Osteoblast (primary cell): ENCODE measurements around the gene TMEM175. TPM values are rescaled to one million over a fixed set of nuclear protein-coding genes. Genes with fewer than 3 reads are reported as not detected.

Experiments
- DNase-seq: peaks from one replicate; pipeline ENCODE4 v3.0.0; 2011; ENCODE audit warnings: low spot score, mixed read lengths; ENCODE audit not compliant: insufficient read length; ENCODE audit errors: missing footprints
- H2AFZ ChIP-seq: 2 replicates; pipeline ENCODE4 v1.6.0; 2011; ENCODE audit warnings: mild to moderate bottlenecking, low read length
- H3K27ac ChIP-seq: 2 replicates; pipeline ENCODE4 v1.5.1; 2011; ENCODE audit warnings: mild to moderate bottlenecking, low read depth, low read length, moderate library complexity
- H3K27me3 ChIP-seq: 2 replicates; pipeline ENCODE4 v1.6.0; 2012; ENCODE audit warnings: mild to moderate bottlenecking, control low read depth, inconsistent platforms, low read length, moderate library complexity; ENCODE audit not compliant: insufficient read depth
- H3K36me3 ChIP-seq: 2 replicates; pipeline ENCODE4 v1.5.1; 2011; ENCODE audit warnings: mild to moderate bottlenecking, low read length, control low read depth, moderate library complexity; ENCODE audit not compliant: insufficient read depth
- H3K4me1 ChIP-seq: 2 replicates; pipeline ENCODE4 v1.5.1; 2011; ENCODE audit warnings: mild to moderate bottlenecking, low read length, control low read depth, moderate library complexity; ENCODE audit not compliant: insufficient read depth
- H3K4me2 ChIP-seq: 2 replicates; pipeline ENCODE4 v1.6.0; 2011; ENCODE audit warnings: mild to moderate bottlenecking, low read length; ENCODE audit not compliant: insufficient read depth
- H3K4me3 ChIP-seq: fragments of 200-600 bp; sonication (generic); 3 replicates; pipeline ENCODE4 v1.5.1; 2012; ENCODE audit warnings: mild to moderate bottlenecking, low read length, inconsistent platforms; ENCODE audit not compliant: insufficient read depth
- H3K79me2 ChIP-seq: 2 replicates; pipeline ENCODE4 v1.6.0; 2012; ENCODE audit warnings: mild to moderate bottlenecking, low read length, control low read depth, inconsistent platforms; ENCODE audit not compliant: insufficient read depth
- H3K9me3 ChIP-seq: 2 replicates; pipeline ENCODE4 v1.5.1; 2011; ENCODE audit warnings: low read depth, low read length, control low read depth
- H4K20me1 ChIP-seq: 2 replicates; pipeline ENCODE4 v1.6.0; 2012; ENCODE audit warnings: mild to moderate bottlenecking, low read length, control low read depth; ENCODE audit not compliant: insufficient read depth
- total RNA-seq: library from RNA; depleted of rRNA; stranded (reverse); fragments of >200 nt; gene quantifications from 2 replicates; pipeline ENCODE4 v1.2.3, GENCODE V29; 2012
- TF ChIP-seq, protein P1 (sequence below): IDR thresholded peaks from 2 replicates; pipeline ENCODE4 v1.5.1; 2011; ENCODE audit warnings: mild to moderate bottlenecking, low read depth, low read length, moderate library complexity; ENCODE audit errors: extremely low read depth

The TMEM175 gene
- total RNA-seq, 1 donor: 13.8 TPM

DNA sequence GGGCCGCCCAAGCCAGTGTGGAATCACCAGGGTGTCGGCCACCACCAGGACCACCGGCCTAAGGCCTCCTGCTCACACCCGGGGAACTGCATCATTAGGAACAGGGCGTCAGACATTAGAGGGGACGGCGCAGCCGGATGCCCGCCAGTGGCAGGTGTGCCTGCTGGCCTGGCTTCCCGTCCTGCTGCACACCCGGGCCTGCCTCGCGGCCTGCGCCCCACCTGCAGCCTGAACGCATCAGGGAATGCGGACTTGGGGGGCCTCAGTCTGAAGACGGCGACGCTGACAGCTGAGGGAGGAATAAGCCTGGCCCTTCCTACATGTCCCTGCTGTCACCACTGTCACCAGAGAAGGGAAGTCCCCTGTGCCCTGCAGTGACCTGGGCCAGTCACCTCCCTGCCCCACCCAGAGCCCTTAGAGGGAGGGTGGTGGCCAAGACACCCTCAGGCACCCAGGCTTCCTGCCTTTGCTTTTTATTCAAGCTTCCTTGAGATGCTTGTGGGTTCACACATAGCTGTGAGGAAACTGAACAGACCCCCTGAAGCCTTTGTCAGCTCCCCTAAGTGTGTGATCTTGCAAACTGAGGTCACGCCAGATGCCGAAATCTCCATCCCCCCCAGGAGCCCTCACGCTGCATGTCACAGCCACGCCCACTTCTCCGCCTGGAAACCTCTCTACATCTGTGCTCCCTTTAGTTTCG, 37.9 kb downstream of the TMEM175 start:
- DNase-seq: peak; percentile 88
- peaks cover 30% of the 10 kb centered on the region for H4K20me1 ChIP-seq
- H3K4me2 ChIP-seq: no peak overlapping the region
- H3K36me3 ChIP-seq: peaks cover 6% of the 10 kb centered on the region
- H2AFZ ChIP-seq: no peak overlapping the region
- peaks cover 9% of the 10 kb centered on the region for H3K4me1 ChIP-seq
- H3K27ac ChIP-seq: no peak overlapping the region
- TF ChIP-seq, protein P1, sequence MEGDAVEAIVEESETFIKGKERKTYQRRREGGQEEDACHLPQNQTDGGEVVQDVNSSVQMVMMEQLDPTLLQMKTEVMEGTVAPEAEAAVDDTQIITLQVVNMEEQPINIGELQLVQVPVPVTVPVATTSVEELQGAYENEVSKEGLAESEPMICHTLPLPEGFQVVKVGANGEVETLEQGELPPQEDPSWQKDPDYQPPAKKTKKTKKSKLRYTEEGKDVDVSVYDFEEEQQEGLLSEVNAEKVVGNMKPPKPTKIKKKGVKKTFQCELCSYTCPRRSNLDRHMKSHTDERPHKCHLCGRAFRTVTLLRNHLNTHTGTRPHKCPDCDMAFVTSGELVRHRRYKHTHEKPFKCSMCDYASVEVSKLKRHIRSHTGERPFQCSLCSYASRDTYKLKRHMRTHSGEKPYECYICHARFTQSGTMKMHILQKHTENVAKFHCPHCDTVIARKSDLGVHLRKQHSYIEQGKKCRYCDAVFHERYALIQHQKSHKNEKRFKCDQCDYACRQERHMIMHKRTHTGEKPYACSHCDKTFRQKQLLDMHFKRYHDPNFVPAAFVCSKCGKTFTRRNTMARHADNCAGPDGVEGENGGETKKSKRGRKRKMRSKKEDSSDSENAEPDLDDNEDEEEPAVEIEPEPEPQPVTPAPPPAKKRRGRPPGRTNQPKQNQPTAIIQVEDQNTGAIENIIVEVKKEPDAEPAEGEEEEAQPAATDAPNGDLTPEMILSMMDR: no peak
- H3K27me3 ChIP-seq: no peaks in the 10 kb centered on the region
- H3K9me3 ChIP-seq: no peaks in the 10 kb centered on the region
- no peak overlapping the region for H3K4me3 ChIP-seq
- peaks cover 21% of the 10 kb centered on the region for H3K79me2 ChIP-seq

DNA sequence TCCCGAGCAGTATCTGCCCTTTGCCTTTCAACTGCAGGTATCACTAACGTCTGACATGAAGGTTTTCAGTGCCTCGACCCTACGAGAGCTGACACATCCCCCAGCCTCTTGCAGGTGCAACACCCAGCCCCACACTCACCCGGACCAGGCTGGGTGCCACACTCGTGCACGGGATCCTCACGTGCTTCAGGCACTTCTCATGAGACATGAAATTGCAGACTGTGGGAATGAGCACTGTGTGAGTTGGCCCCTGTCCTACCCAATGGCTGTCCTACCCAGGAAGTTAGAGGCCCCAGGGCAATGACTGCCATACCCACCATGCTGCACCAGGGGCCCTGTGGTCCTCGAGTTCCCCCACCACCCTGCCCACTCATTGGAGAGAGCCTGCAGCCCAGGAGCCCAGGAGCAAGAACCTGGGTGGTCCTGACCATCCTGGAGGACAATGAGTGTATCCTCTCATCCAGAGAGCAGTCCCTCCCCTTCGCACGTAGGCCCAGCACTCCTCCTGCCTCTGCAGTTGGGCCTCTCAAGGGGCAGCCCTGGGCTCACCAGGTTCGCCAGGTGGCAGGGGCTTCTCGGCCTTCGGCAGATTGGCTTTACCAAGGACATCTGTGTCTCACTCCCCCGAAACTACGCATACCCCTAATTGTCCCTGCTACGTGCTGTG, 38.7 kb downstream of the TMEM175 start:
- TF ChIP-seq, protein P1: no peak
- peaks cover 21% of the 10 kb centered on the region for H3K79me2 ChIP-seq
- H3K4me1 ChIP-seq: peaks cover 9% of the 10 kb centered on the region
- peaks cover 30% of the 10 kb centered on the region for H4K20me1 ChIP-seq
- H3K4me3 ChIP-seq: no peak overlapping the region
- peak; percentile 93 for DNase-seq
- no peak overlapping the region for H3K27ac ChIP-seq
- H2AFZ ChIP-seq: no peak overlapping the region
- H3K9me3 ChIP-seq: no peaks in the 10 kb centered on the region
- no peaks in the 10 kb centered on the region for H3K27me3 ChIP-seq
- no peak overlapping the region for H3K4me2 ChIP-seq
- no peaks in the 10 kb centered on the region for H3K36me3 ChIP-seq

DNA sequence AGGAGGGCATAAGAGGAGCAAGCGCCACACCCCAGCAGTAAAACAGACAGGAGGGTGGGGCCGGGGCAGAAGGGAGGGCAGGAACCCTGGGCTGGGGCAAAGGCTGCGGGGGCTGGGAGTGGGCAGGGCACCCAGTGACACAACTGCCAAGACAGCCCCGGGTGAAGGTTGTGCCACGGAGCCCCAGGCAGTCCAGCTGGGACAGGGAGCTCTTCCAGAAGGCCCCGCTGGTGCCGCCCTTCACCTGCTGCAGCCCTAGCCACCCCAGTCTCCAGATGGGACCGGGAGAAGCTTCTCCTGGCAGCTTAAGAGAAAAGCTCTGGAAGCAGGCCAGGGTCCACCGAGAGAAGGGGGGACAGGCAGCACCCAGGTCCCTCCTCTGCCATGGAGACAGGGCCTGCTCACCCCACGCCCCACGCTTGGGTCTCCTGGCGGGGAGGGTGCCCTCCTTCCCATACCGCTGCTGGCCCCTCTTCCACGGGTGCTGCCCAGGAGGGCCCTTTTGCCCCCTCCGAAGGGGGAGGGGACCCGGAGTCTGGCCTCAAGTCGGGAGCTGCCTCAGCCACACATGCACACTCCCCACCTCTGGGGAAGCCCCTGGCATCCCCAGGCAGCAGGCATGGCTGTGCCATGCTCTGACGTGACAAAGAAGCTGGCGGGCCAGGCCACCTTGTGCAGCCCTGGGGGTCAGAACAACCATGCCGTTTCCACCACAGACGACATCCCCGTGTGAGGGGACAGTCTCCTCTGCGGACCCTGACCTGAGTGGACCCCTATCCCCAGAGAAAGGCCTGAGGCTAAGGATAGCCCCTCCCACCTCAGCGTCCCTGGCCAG, 39.6 kb downstream of the TMEM175 start:
- DNase-seq: no peak
- Histone ChIP-seq H3K4me1 (peaks cover 9% of the 10 kb centered on the region), H3K27me3 (no peaks in the 10 kb centered on the region), H4K20me1 (peaks cover 30% of the 10 kb centered on the region), H3K4me3 (peak overlapping the region; percentile 80), H2AFZ (no peak overlapping the region), H3K4me2 (peak overlapping the region; percentile 89), H3K36me3 (no peaks in the 10 kb centered on the region), H3K9me3 (no peaks in the 10 kb centered on the region), H3K27ac (no peak overlapping the region), H3K79me2 (peaks cover 21% of the 10 kb centered on the region)
- TF ChIP-seq, protein P1: no peak
